Ectodermal cell (in vitro differentiated cells): Measurements from ENCODE around the gene PGM1. TPM values are rescaled to one million over a fixed set of nuclear protein-coding genes. Genes with fewer than 3 reads are reported as not detected.

Experiments used
- H3K27ac ChIP-seq: 2 replicates; pipeline ENCODE4 v1.7.0; 2013; ENCODE audit warnings: mild to moderate bottlenecking, low read depth, low read length; ENCODE audit not compliant: insufficient read depth, poor library complexity, severe bottlenecking
- H3K27me3 ChIP-seq: 2 replicates; pipeline ENCODE4 v1.7.0; 2013; ENCODE audit warnings: mild to moderate bottlenecking, low read length; ENCODE audit not compliant: insufficient read depth, control insufficient read depth, poor library complexity, severe bottlenecking
- H3K36me3 ChIP-seq: one replicate; pipeline ENCODE4 v1.7.0; 2013; ENCODE audit warnings: low read length; ENCODE audit not compliant: control insufficient read depth, insufficient read depth
- H3K4me1 ChIP-seq: one replicate; pipeline ENCODE4 v1.7.0; 2013; ENCODE audit warnings: low read length; ENCODE audit not compliant: control insufficient read depth, insufficient read depth
- H3K4me3 ChIP-seq: 2 replicates; pipeline ENCODE4 v1.7.0; 2013; ENCODE audit warnings: low read depth, low read length, control low read depth; ENCODE audit not compliant: insufficient read depth
- H3K9me3 ChIP-seq: 2 replicates; pipeline ENCODE4 v1.7.0; 2013; ENCODE audit warnings: mild to moderate bottlenecking, low read length, moderate library complexity; ENCODE audit not compliant: control insufficient read depth
- WGBS, 2 experiments: methylation state at CpG; one replicate each; pipeline ENCODE4 v1.1.7; 2013; ENCODE audit warnings: missing lambda C conversion rate in 2 of 2; 5-methylcytosine and 5-hydroxymethylcytosine counted together
- polyA plus RNA-seq, 4 experiments: library from polyadenylated mRNA; stranded (reverse); fragments of 50-300 nt; gene quantifications; one replicate each; pipeline ENCODE4 v1.2.3, GENCODE V29; 2013

Gene PGM1
- 18.1 TPM for polyA plus RNA-seq (2013, experiment 1 of 4)
- polyA plus RNA-seq (2013, experiment 2 of 4) = 15.6 TPM
- 15.3 TPM for polyA plus RNA-seq (2013, experiment 3 of 4)
- polyA plus RNA-seq (2013, experiment 4 of 4) = 15.1 TPM

GRCh38 chr1:63593303-63593885, at the start of gene PGM1:
Gene PGM1 (plus strand): TSS chr1:63593411. CDS start chr1:63593489, 78 bp downstream.
- H3K27me3 ChIP-seq = peaks cover 28% of the 10 kb centered on the region
- H3K36me3 ChIP-seq = no peaks in the 10 kb centered on the region
- no peak within 1 kb of the TSS for H3K27ac ChIP-seq
- peak within 1 kb of the TSS; percentile 80 for H3K4me3 ChIP-seq
- H3K9me3 ChIP-seq = no peaks in the 10 kb centered on the region
- H3K4me1 ChIP-seq = peaks cover 8% of the 10 kb centered on the region
- 0% methylated on average over 64 of the region's 64 CpGs for WGBS, 2 experiments

GRCh38 chr1:63545780-63546179, 47.4 kb upstream of the PGM1 start:
- Histone ChIP-seq H3K9me3 (no peaks in the 10 kb centered on the region), H3K4me1 (no peaks in the 10 kb centered on the region), H3K27me3 (no peaks in the 10 kb centered on the region), H3K27ac (no peak overlapping the region), H3K4me3 (no peak overlapping the region), H3K36me3 (no peaks in the 10 kb centered on the region)

GRCh38 chr1:63547621-63548294, 45.5 kb upstream of the PGM1 start:
- Histone ChIP-seq H3K4me3 (no peak overlapping the region), H3K36me3 (no peaks in the 10 kb centered on the region), H3K27ac (no peak overlapping the region), H3K27me3 (no peaks in the 10 kb centered on the region), H3K4me1 (no peaks in the 10 kb centered on the region), H3K9me3 (no peaks in the 10 kb centered on the region)
- WGBS, 2 experiments = 95 to 97% methylated on average over 2 of the region's 2 CpGs

- H3K4me3 ChIP-seq = no peak overlapping the region
- H3K27ac ChIP-seq = no peak overlapping the region
- H3K36me3 ChIP-seq = no peaks in the 10 kb centered on the region
- WGBS, 2 experiments = 80 to 95% methylated on average over 2 of the region's 2 CpGs
- no peaks in the 10 kb centered on the region for H3K9me3 ChIP-seq
- no peaks in the 10 kb centered on the region for H3K27me3 ChIP-seq
- no peaks in the 10 kb centered on the region for H3K4me1 ChIP-seq
Observed at GRCh38 chr1:63548303-63548702, 44.9 kb upstream of the PGM1 start.

- Histone ChIP-seq H3K27ac (no peak overlapping the region), H3K4me3 (no peak overlapping the region), H3K27me3 (no peaks in the 10 kb centered on the region), H3K4me1 (no peaks in the 10 kb centered on the region), H3K9me3 (no peaks in the 10 kb centered on the region), H3K36me3 (no peaks in the 10 kb centered on the region)
- WGBS, 2 experiments = 94 to 95% methylated on average over 13 of the region's 13 CpGs
Observed at GRCh38 chr1:63548877-63549276, 44.3 kb upstream of the PGM1 start.

- no peaks in the 10 kb centered on the region for H3K4me1 ChIP-seq
- H3K27me3 ChIP-seq = no peaks in the 10 kb centered on the region
- no peaks in the 10 kb centered on the region for H3K9me3 ChIP-seq
- H3K27ac ChIP-seq = no peak overlapping the region
- H3K36me3 ChIP-seq = no peaks in the 10 kb centered on the region
- no peak overlapping the region for H3K4me3 ChIP-seq
Observed at GRCh38 chr1:63555480-63555879, 37.7 kb upstream of the PGM1 start.

- H3K27ac ChIP-seq = no peak overlapping the region
- WGBS, 2 experiments = 63 to 71% methylated on average over 5 to 6 of the region's 6 CpGs
Observed at GRCh38 chr1:63557365-63557987, 35.7 kb upstream of the PGM1 start.

GRCh38 chr1:63559357-63559756, 33.9 kb upstream of the PGM1 start:
- no peak overlapping the region for H3K27ac ChIP-seq
- H3K4me3 ChIP-seq = no peak overlapping the region
- no peaks in the 10 kb centered on the region for H3K9me3 ChIP-seq
- no peaks in the 10 kb centered on the region for H3K36me3 ChIP-seq
- no peaks in the 10 kb centered on the region for H3K27me3 ChIP-seq
- 93 to 97% methylated on average over 2 of the region's 2 CpGs for WGBS, 2 experiments
- no peaks in the 10 kb centered on the region for H3K4me1 ChIP-seq

More at GRCh38 chr1:63557365-63557987, 35.7 kb upstream of the PGM1 start:
- Histone ChIP-seq H3K4me1 (no peaks in the 10 kb centered on the region), H3K27me3 (no peaks in the 10 kb centered on the region), H3K4me3 (no peak overlapping the region), H3K9me3 (no peaks in the 10 kb centered on the region), H3K36me3 (no peaks in the 10 kb centered on the region)

GRCh38 chr1:63563745-63564144, 29.5 kb upstream of the PGM1 start:
- H3K4me3 ChIP-seq = no peak overlapping the region
- H3K9me3 ChIP-seq = no peaks in the 10 kb centered on the region
- no peaks in the 10 kb centered on the region for H3K27me3 ChIP-seq
- H3K27ac ChIP-seq = no peak overlapping the region
- H3K4me1 ChIP-seq = no peaks in the 10 kb centered on the region
- H3K36me3 ChIP-seq = no peaks in the 10 kb centered on the region

GRCh38 chr1:63569068-63569467, 24.1 kb upstream of the PGM1 start:
- Histone ChIP-seq H3K36me3 (no peaks in the 10 kb centered on the region), H3K27ac (no peak overlapping the region), H3K4me1 (peaks cover under 1% of the 10 kb centered on the region), H3K9me3 (no peaks in the 10 kb centered on the region), H3K27me3 (no peaks in the 10 kb centered on the region), H3K4me3 (no peak overlapping the region)
- WGBS, 2 experiments = 93 to 94% methylated on average over 2 to 4 of the region's 4 CpGs
